B cell (primary cell): ENCODE results near the gene RPL29. TPM values are rescaled to one million over a fixed set of nuclear protein-coding genes. Genes with fewer than 3 reads are reported as not detected.
A peak's percentile ranks its signal among the peaks of the same experiment; 100 is the strongest.

Experiments
- ATAC-seq: fragments of 200-7000 bp; cut with Tn5 transposase; one replicate; pipeline ENCODE4 v1.10.0; 2021; ENCODE audit warnings: low read depth, mild to moderate bottlenecking, moderate number of reproducible peaks, moderate library complexity
- CTCF ChIA-PET: fragments of 350-600 bp; sonication (Branson Sonifier 250); formaldehyde crosslinking; loops from one replicate; lab custom pipeline; 2021; ENCODE audit warnings: antibody characterized with exemption, inconsistent platforms; lab: Charles Lee
- POLR2A ChIA-PET: fragments of 350-600 bp; sonication (Branson Sonifier 250); formaldehyde crosslinking; loops from one replicate; lab custom pipeline; 2021; ENCODE audit warnings: antibody characterized with exemption; lab: Charles Lee
- DNase-seq: peaks from one replicate; pipeline ENCODE4 v3.0.0; 2013
- H2AFZ ChIP-seq: 2 replicates; pipeline ENCODE4 v1.6.1; 2012; ENCODE audit warnings: mild to moderate bottlenecking, low read depth, low read length; ENCODE audit not compliant: insufficient read depth, poor library complexity, severe bottlenecking
- H3K27ac ChIP-seq, 2 donors: 1 replicate in 1 of 2; 2 replicates in 1 of 2; pipeline ENCODE4 v1.5.1; 2012 to 2013; ENCODE audit warnings: low read length in 2 of 2, mild to moderate bottlenecking in 2 of 2, moderate library complexity in 1 of 2
- H3K27me3 ChIP-seq, 4 experiments: fragments of 200-600 bp in 1 of 4; sonication (generic) in 1 of 4; replicated peaks in 1 of 4; 1 replicate in 2 of 4; 2 replicates in 2 of 4; pipeline versions ENCODE4 v1.6.1 to v1.7.0; 2013 to 2016; ENCODE audit warnings: low read length in 3 of 4, mild to moderate bottlenecking in 2 of 4, mixed read lengths in 1 of 4, moderate library complexity in 1 of 4; ENCODE audit not compliant: insufficient read depth in 4 of 4, control insufficient read depth in 3 of 4; ENCODE audit errors: control extremely low read depth in 1 of 4
- H3K36me3 ChIP-seq, 2 experiments: replicated peaks in 1 of 2; 1 replicate in 1 of 2; 2 replicates in 1 of 2; pipeline versions ENCODE4 v1.6.1 to v1.7.1; 2013; ENCODE audit warnings: low read length in 1 of 2; ENCODE audit not compliant: insufficient read depth in 2 of 2, control insufficient read depth in 1 of 2; ENCODE audit errors: control extremely low read depth in 1 of 2, extremely low read depth in 1 of 2
- H3K4me1 ChIP-seq, 2 donors: fragments of 200-600 bp in 1 of 2; sonication (generic) in 1 of 2; 1 replicate in 1 of 2; 2 replicates in 1 of 2; pipeline versions ENCODE4 v1.5.1 to v1.6.1; 2013 to 2017; ENCODE audit warnings: low read length in 2 of 2; ENCODE audit not compliant: control insufficient read depth in 2 of 2, insufficient read depth in 2 of 2
- H3K4me2 ChIP-seq: replicated peaks from 2 replicates; pipeline ENCODE3; 2012; ENCODE audit warnings: mild to moderate bottlenecking, low read depth, low read length; ENCODE audit not compliant: poor library complexity, severe bottlenecking
- H3K4me3 ChIP-seq, 5 experiments: fragments of 200-600 bp in 1 of 5; sonication (generic) in 1 of 5; 1 replicate in 3 of 5; 2 replicates in 2 of 5; pipeline versions ENCODE4 v1.5.1 to v1.7.0; 2011 to 2016; ENCODE audit warnings: low read length in 4 of 5, mild to moderate bottlenecking in 4 of 5, low read depth in 2 of 5, control low read depth in 1 of 5, moderate library complexity in 1 of 5; ENCODE audit not compliant: insufficient read depth in 1 of 5; ENCODE audit errors: control extremely low read depth in 1 of 5, extremely low read depth in 1 of 5
- H3K79me2 ChIP-seq: fragments of 200-600 bp; sonication (generic); one replicate; pipeline ENCODE4 v1.6.0; 2016; ENCODE audit warnings: low read length; ENCODE audit not compliant: control insufficient read depth, insufficient read depth
- H3K9ac ChIP-seq: fragments of 200-600 bp; sonication (generic); 2 replicates; pipeline ENCODE4 v1.6.1; 2017; ENCODE audit warnings: mild to moderate bottlenecking, low read length, moderate library complexity
- H3K9me3 ChIP-seq, 3 donors: one replicate each; pipeline versions ENCODE4 v1.6.1 to v1.7.1; 2013; ENCODE audit warnings: low read length in 2 of 3; ENCODE audit not compliant: control insufficient read depth in 2 of 3, insufficient read depth in 1 of 3; ENCODE audit errors: control extremely low read depth in 1 of 3
- H4K20me1 ChIP-seq: 2 replicates; pipeline ENCODE4 v1.6.0; 2012; ENCODE audit warnings: mild to moderate bottlenecking, low read length; ENCODE audit not compliant: insufficient read depth, control insufficient read depth, poor library complexity, severe bottlenecking
- H3K27ac Mint-ChIP-seq: one replicate; pipeline ENCODE4 v1.8.0; 2021; ENCODE audit warnings: mixed read lengths
- H3K27me3 Mint-ChIP-seq: one replicate; pipeline ENCODE4 v1.8.0; 2021; ENCODE audit warnings: mixed read lengths
- H3K4me1 Mint-ChIP-seq: one replicate; pipeline ENCODE4 v1.8.0; 2021; ENCODE audit warnings: mixed read lengths
- H3K4me3 Mint-ChIP-seq: one replicate; pipeline ENCODE4 v1.8.0; 2021; ENCODE audit warnings: mixed read lengths
- H3K9me3 Mint-ChIP-seq: one replicate; pipeline ENCODE4 v1.8.0; 2022; ENCODE audit warnings: mixed read lengths; ENCODE audit not compliant: insufficient read depth
- EZH2 ChIP-seq: IDR thresholded peaks from 2 replicates; pipeline ENCODE4 v1.6.1; 2012; ENCODE audit warnings: borderline replicate concordance, low read depth, mild to moderate bottlenecking, moderate library complexity, low read length; ENCODE audit not compliant: insufficient read depth, poor library complexity, severe bottlenecking
- WGBS: methylation state at CpG from one replicate; pipeline ENCODE4 v1.1.5; 2013; ENCODE audit warnings: missing lambda C conversion rate; ENCODE audit not compliant: insufficient coverage; 5-methylcytosine and 5-hydroxymethylcytosine counted together
- intact Hi-C: fragments of 100-400 bp; cut with micrococcal nuclease; formaldehyde crosslinking; loops from one replicate; pipeline ENCODE4 v1.10.0; 2022
- polyA plus RNA-seq: library from polyadenylated mRNA; depleted of rRNA; stranded (reverse); fragments of >200 nt; gene quantifications from 2 replicates; pipeline ENCODE4 v1.2.3, GENCODE V29; 2012
- total RNA-seq, 2 donors: library from RNA; stranded (reverse); fragments of 120-200 nt in 1 of 2; gene quantifications; 1 replicate in 1 of 2; 2 replicates in 1 of 2; pipeline versions ENCODE4 v1.2.3 to v1.2.4, GENCODE V29; 2013 to 2022
- TF ChIP-seq, protein P1 (sequence below): fragments of 200-600 bp; IDR thresholded peaks from one replicate; pipeline ENCODE4 v1.8.0; 2022; ENCODE audit warnings: antibody characterized with exemption, mild to moderate bottlenecking

RPL29 gene
- total and polyA plus RNA-seq, 2 donors (not counting 1 experiment from before 2014, with no cell fraction given), result 1,552 to 3,787 TPM

DNA sequence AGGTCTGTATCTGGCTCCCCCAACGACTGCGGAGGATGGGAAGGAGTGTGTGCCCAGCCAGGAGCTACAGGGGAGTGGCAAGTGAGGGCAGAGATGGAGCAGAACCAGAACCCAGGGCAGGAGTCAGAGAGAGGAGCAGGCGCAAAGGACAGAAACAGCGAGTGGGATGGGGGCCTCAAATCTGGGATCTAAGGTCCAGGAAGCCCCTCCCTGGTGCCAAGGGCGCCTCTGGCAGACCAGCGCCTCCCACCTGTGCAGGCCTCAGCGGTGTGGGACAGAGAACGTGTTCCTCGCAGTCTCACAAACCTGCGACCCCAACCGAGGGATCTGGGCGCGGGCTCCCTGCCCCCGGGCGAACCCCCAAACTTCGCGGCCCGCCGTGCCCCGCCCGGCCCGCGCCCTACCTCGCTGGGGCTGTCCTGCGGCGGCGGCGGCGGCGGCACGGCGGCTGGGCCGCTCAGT is 28.7 kb downstream of the RPL29 start:
- Histone ChIP-seq H2AFZ (peak overlapping the region; percentile 90), H3K4me3 (peak overlapping the region in 4 of 5 experiments; percentile 36 to 74 (median 48)), H3K36me3 (peaks cover 0 to 3% of the 10 kb centered on the region in 2 experiments), H4K20me1 (no peaks in the 10 kb centered on the region), H3K4me1 (peaks cover 6 to 20% of the 10 kb centered on the region in 2 donors), H3K27me3 (no peaks in the 10 kb centered on the region), H3K9ac (peak overlapping the region; percentile 69), H3K27ac (peak overlapping the region in 1 of 2 donors; percentile 41), H3K9me3 (no peaks in the 10 kb centered on the region), H3K79me2 (peaks cover 4% of the 10 kb centered on the region), H3K4me2 (peak overlapping the region; percentile 99)
- H3K4me3 Mint-ChIP-seq, result peak overlapping the region; percentile 87
- ChIA-PET POLR2A (interaction anchor here (0.7 to 1.5 kb wide), 2 partner anchors 16 to 317 kb away, joined by 4 to 5 read pairs; no protein-coding TSS in a partner anchor), CTCF (interaction anchor here (0.6 to 2.6 kb wide), 2 partner anchors 15 to 25 kb away, joined by 3 to 14 read pairs; partner anchors contain the start of genes PARP3 and RRP9)
- ATAC-seq (peak; percentile 62), DNase-seq (no peak)
- intact Hi-C loops, result no loop called here
- H3K9me3 Mint-ChIP-seq, result no peaks in the 10 kb centered on the region
- TF ChIP-seq, protein P1, sequence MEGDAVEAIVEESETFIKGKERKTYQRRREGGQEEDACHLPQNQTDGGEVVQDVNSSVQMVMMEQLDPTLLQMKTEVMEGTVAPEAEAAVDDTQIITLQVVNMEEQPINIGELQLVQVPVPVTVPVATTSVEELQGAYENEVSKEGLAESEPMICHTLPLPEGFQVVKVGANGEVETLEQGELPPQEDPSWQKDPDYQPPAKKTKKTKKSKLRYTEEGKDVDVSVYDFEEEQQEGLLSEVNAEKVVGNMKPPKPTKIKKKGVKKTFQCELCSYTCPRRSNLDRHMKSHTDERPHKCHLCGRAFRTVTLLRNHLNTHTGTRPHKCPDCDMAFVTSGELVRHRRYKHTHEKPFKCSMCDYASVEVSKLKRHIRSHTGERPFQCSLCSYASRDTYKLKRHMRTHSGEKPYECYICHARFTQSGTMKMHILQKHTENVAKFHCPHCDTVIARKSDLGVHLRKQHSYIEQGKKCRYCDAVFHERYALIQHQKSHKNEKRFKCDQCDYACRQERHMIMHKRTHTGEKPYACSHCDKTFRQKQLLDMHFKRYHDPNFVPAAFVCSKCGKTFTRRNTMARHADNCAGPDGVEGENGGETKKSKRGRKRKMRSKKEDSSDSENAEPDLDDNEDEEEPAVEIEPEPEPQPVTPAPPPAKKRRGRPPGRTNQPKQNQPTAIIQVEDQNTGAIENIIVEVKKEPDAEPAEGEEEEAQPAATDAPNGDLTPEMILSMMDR, result no peak
- no peak for TF ChIP-seq EZH2
- WGBS, result 7% methylated on average over 33 of the region's 33 CpGs
- H3K27ac Mint-ChIP-seq, result no peak overlapping the region
- H3K4me1 Mint-ChIP-seq, result peaks cover 21% of the 10 kb centered on the region
- H3K27me3 Mint-ChIP-seq, result no peaks in the 10 kb centered on the region

DNA sequence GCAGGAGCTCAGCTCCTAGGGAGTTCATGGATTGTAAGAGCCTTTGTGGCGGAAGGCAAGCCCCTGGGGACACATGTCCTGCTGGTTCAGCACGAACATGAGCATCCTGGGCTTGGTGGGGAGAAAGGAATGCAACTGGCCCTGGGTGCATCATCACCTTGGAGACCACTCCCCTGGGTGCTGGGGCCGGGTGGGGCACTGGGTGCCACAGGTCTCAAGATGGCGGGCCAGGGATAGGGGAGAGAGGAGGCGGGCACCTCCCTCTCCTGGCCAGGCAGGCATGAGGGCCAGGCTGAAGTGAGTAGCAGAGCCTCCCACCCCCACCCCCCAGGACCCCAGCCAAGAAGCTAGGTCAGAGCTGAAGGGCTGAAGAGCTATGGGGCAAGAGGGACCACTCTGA is 29.2 kb downstream of the RPL29 start:
- Histone ChIP-seq H3K27ac (no peak overlapping the region), H2AFZ (peak overlapping the region; percentile 90), H3K4me2 (peak overlapping the region; percentile 99), H3K27me3 (no peaks in the 10 kb centered on the region), H3K4me1 (peaks cover 6 to 20% of the 10 kb centered on the region in 2 donors), H3K9me3 (no peaks in the 10 kb centered on the region), H3K9ac (peak overlapping the region; percentile 69), H3K4me3 (peak overlapping the region in 4 of 5 experiments; percentile 36 to 74 (median 48)), H3K79me2 (peaks cover 4% of the 10 kb centered on the region), H3K36me3 (peaks cover 0 to under 1% of the 10 kb centered on the region in 2 experiments), H4K20me1 (no peaks in the 10 kb centered on the region)
- Mint-ChIP-seq H3K4me1 (peaks cover 21% of the 10 kb centered on the region), H3K9me3 (no peaks in the 10 kb centered on the region), H3K27me3 (no peaks in the 10 kb centered on the region), H3K27ac (no peak overlapping the region), H3K4me3 (peak overlapping the region; percentile 87)
- POLR2A ChIA-PET, result interaction anchor here (0.7 kb wide), 1 partner anchor 318 kb away, joined by 5 read pairs; no protein-coding TSS in a partner anchor
- 98% methylated on average over 3 of the region's 5 CpGs for WGBS
- DNase-seq (no peak), ATAC-seq (no peak)
- TF ChIP-seq, protein P1, result no peak
- TF ChIP-seq EZH2, result no peak
- CTCF ChIA-PET, result interaction anchor here (0.6 to 2.6 kb wide), 3 partner anchors 7 to 24 kb away, joined by 3 to 14 read pairs (median 8); partner anchors contain the start of genes ABHD14B, PARP3 and RRP9
- intact Hi-C loops, result no loop called here
